H1 (cell line): ENCODE measurements around the gene CTBP2. TPM values are rescaled to one million over a fixed set of nuclear protein-coding genes. Genes with fewer than 3 reads are reported as not detected.

Experiments used
- CTCF ChIA-PET: fragments of 300-600 bp; sonication (Branson Sonifier 250); formaldehyde crosslinking; loops from one replicate; lab custom pipeline; 2021; ENCODE audit not compliant: partially characterized antibody; lab: Charles Lee
- POLR2A ChIA-PET: fragments of 300-600 bp; sonication (Branson Sonifier 250); formaldehyde crosslinking; loops from one replicate; lab custom pipeline; 2021; ENCODE audit warnings: inconsistent platforms; ENCODE audit not compliant: partially characterized antibody; lab: Charles Lee
- DNase-seq, 2 experiments: peaks; one replicate each; pipeline versions ENCODE4 v3.0.0 to v3.0.0-alpha.2; 2010 to 2022; ENCODE audit warnings: low spot score in 2 of 2, low read depth in 1 of 2, mixed read lengths in 1 of 2
- FAIRE-seq: peaks from 2 replicates; lab custom pipeline; 2011; peaks lifted over from hg19 to GRCh38; lab: Jason Lieb, UNC
- H2AFZ ChIP-seq: 2 replicates; pipeline ENCODE4 v1.8.1; 2012; ENCODE audit warnings: low read length, inconsistent platforms
- H2AK5ac ChIP-seq: 2 replicates; pipeline ENCODE4 v1.6.1; 2013; ENCODE audit warnings: low read depth, low read length
- H2BK120ac ChIP-seq: replicated peaks from 2 replicates; pipeline ENCODE3; 2013; ENCODE audit warnings: low read depth, low read length, inconsistent platforms
- H2BK12ac ChIP-seq: 2 replicates; pipeline ENCODE4 v1.6.1; 2013; ENCODE audit warnings: low read depth, low read length
- H2BK15ac ChIP-seq: 2 replicates; pipeline ENCODE4 v1.6.1; 2013; ENCODE audit warnings: low read length
- H2BK20ac ChIP-seq: 2 replicates; pipeline ENCODE4 v1.6.1; 2013; ENCODE audit warnings: low read length
- H2BK5ac ChIP-seq: 2 replicates; pipeline ENCODE4 v1.6.1; 2013; ENCODE audit warnings: low read depth, low read length
- H3K14ac ChIP-seq: 2 replicates; pipeline ENCODE4 v1.6.1; 2013; ENCODE audit warnings: inconsistent platforms; ENCODE audit not compliant: insufficient read length
- H3K18ac ChIP-seq: 2 replicates; pipeline ENCODE4 v1.6.1; 2013; ENCODE audit warnings: low read length; ENCODE audit errors: extremely low read depth
- H3K23ac ChIP-seq: 2 replicates; pipeline ENCODE4 v1.6.1; 2013; ENCODE audit warnings: inconsistent platforms; ENCODE audit not compliant: insufficient read length
- H3K23me2 ChIP-seq: 2 replicates; pipeline ENCODE4 v1.6.1; 2013; ENCODE audit warnings: low read depth, low read length
- H3K27ac ChIP-seq: 2 replicates; pipeline ENCODE4 v1.6.1; 2011; ENCODE audit warnings: low read depth, low read length, inconsistent platforms
- H3K27me3 ChIP-seq, 4 experiments: replicated peaks in 1 of 4; 1 replicate in 1 of 4; 2 replicates in 3 of 4; pipeline versions ENCODE4 v1.6.1 to v1.8.1; 2011 to 2013; ENCODE audit warnings: low read length in 3 of 4, mild to moderate bottlenecking in 3 of 4, inconsistent platforms in 2 of 4, mixed read lengths in 2 of 4, moderate library complexity in 1 of 4; ENCODE audit not compliant: control insufficient read depth in 3 of 4, insufficient read depth in 3 of 4; ENCODE audit errors: extremely low read depth in 1 of 4
- H3K36me3 ChIP-seq, 4 experiments: 2 replicates each; pipeline versions ENCODE4 v1.6.1 to v1.8.1; 2011 to 2013; ENCODE audit warnings: mild to moderate bottlenecking in 4 of 4, low read length in 3 of 4, moderate library complexity in 2 of 4, control low read depth in 1 of 4, inconsistent platforms in 1 of 4; ENCODE audit not compliant: insufficient read depth in 4 of 4, control insufficient read depth in 2 of 4
- H3K4ac ChIP-seq: replicated peaks from 2 replicates; pipeline ENCODE3; 2013; ENCODE audit warnings: low read length, low read depth, mixed read lengths, inconsistent platforms; ENCODE audit not compliant: insufficient read length
- H3K4me1 ChIP-seq, 4 experiments: replicated peaks in 1 of 4; 1 replicate in 1 of 4; 2 replicates in 3 of 4; pipeline versions ENCODE4 v1.6.1 to v1.8.1; 2011 to 2013; ENCODE audit warnings: low read length in 3 of 4, inconsistent platforms in 2 of 4, mixed read lengths in 1 of 4; ENCODE audit not compliant: insufficient read depth in 4 of 4, control insufficient read depth in 3 of 4
- H3K4me2 ChIP-seq, 2 experiments: 2 replicates each; pipeline versions ENCODE4 v1.6.1 to v1.8.1; 2011 to 2013; ENCODE audit warnings: low read depth in 2 of 2, low read length in 2 of 2, control low read depth in 1 of 2, inconsistent platforms in 1 of 2, mild to moderate bottlenecking in 1 of 2; ENCODE audit not compliant: insufficient read depth in 1 of 2
- H3K4me3 ChIP-seq, 4 experiments: fragments of 200-600, 300-600 bp in 1 of 4; sonication (generic), shearing (Covaris generic), sonication (Bioruptor Twin) in 1 of 4; 2 replicates each; pipeline versions ENCODE4 v1.5.1 to v1.8.1; 2011 to 2016; ENCODE audit warnings: low read length in 4 of 4, low read depth in 3 of 4, control low read depth in 2 of 4, inconsistent platforms in 2 of 4, mild to moderate bottlenecking in 2 of 4, mixed read lengths in 1 of 4, moderate library complexity in 1 of 4; ENCODE audit not compliant: insufficient read depth in 2 of 4; ENCODE audit errors: extremely low read depth in 1 of 4
- H3K56ac ChIP-seq: replicated peaks from 2 replicates; pipeline ENCODE3; 2013; ENCODE audit warnings: low read depth, mild to moderate bottlenecking, mixed read lengths, low read length, inconsistent platforms; ENCODE audit not compliant: insufficient read length
- H3K79me1 ChIP-seq: 2 replicates; pipeline ENCODE4 v1.6.1; 2013; ENCODE audit warnings: low read depth, low read length, control low read depth
- H3K79me2 ChIP-seq, 2 experiments: 2 replicates each; pipeline versions ENCODE4 v1.6.1 to v1.8.1; 2012 to 2013; ENCODE audit warnings: low read length in 2 of 2, mild to moderate bottlenecking in 2 of 2, inconsistent platforms in 1 of 2; ENCODE audit not compliant: insufficient read depth in 2 of 2, control insufficient read depth in 1 of 2
- H3K9ac ChIP-seq, 4 experiments: replicated peaks in 1 of 4; 1 replicate in 1 of 4; 2 replicates in 3 of 4; pipeline versions ENCODE4 v1.6.1 to v1.8.1; 2011 to 2013; ENCODE audit warnings: low read depth in 3 of 4, low read length in 3 of 4, control low read depth in 2 of 4, mild to moderate bottlenecking in 2 of 4, moderate library complexity in 2 of 4, inconsistent platforms in 1 of 4; ENCODE audit errors: extremely low read depth in 1 of 4
- H3K9me3 ChIP-seq, 2 experiments: 2 replicates each; pipeline versions ENCODE4 v1.6.1 to v1.8.1; 2012 to 2013; ENCODE audit warnings: mild to moderate bottlenecking in 2 of 2, moderate library complexity in 2 of 2, control low read depth in 1 of 2, inconsistent platforms in 1 of 2, low read depth in 1 of 2, low read length in 1 of 2, mixed read lengths in 1 of 2; ENCODE audit not compliant: insufficient read depth in 2 of 2
- H4K20me1 ChIP-seq, 2 experiments: replicated peaks in 1 of 2; 2 replicates each; pipeline versions ENCODE3 to v1.8.1; 2011 to 2013; ENCODE audit warnings: inconsistent platforms in 2 of 2, low read length in 2 of 2, mild to moderate bottlenecking in 1 of 2; ENCODE audit not compliant: insufficient read depth in 2 of 2, control insufficient read depth in 1 of 2
- H4K5ac ChIP-seq: 2 replicates; pipeline ENCODE4 v1.6.1; 2013; ENCODE audit warnings: low read length, low read depth, mixed read lengths, inconsistent platforms; ENCODE audit not compliant: insufficient read length
- H4K8ac ChIP-seq: 2 replicates; pipeline ENCODE4 v1.8.0; 2013; ENCODE audit warnings: mild to moderate bottlenecking, moderate library complexity, low read length, inconsistent platforms; ENCODE audit not compliant: insufficient read depth; ENCODE audit errors: extremely low read depth
- H4K91ac ChIP-seq: replicated peaks from 2 replicates; pipeline ENCODE3; 2013; ENCODE audit warnings: low read length, mixed read lengths, inconsistent platforms; ENCODE audit not compliant: insufficient read length
- POLR2AphosphoS5 ChIP-seq: IDR thresholded peaks from 2 replicates; pipeline ENCODE4 v1.6.1; 2011; ENCODE audit warnings: low read depth, low read length
- WGBS, 2 experiments: shearing (Covaris generic) in 1 of 2; methylation state at CpG; one replicate each; pipeline versions ENCODE4 v1.1.6 to v1.1.7; 2013 to 2015; ENCODE audit warnings: low lambda C conversion rate in 2 of 2, mixed read lengths in 2 of 2, inconsistent platforms in 1 of 2, low coverage in 1 of 2, missing lambda C conversion rate in 1 of 2; ENCODE audit not compliant: insufficient replicate concordance in 2 of 2, insufficient coverage in 1 of 2, insufficient read length in 1 of 2; ENCODE audit errors: extremely low coverage in 1 of 2, missing lambda C conversion rate in 1 of 2; 5-methylcytosine and 5-hydroxymethylcytosine counted together
- polyA plus RNA-seq, 7 experiments: library from polyadenylated mRNA; depleted of rRNA in 3 of 7; stranded (reverse) in 5 of 7; unstranded in 2 of 7; fragments of >200 nt in 5 of 7; fragments of 200-250 nt in 2 of 7; gene quantifications; 1 replicate in 5 of 7; 2 replicates in 1 of 7; 4 replicates in 1 of 7; pipeline versions ENCODE4 v1.2.1 to v1.2.3, GENCODE V29; 2011 to 2013; ENCODE audit warnings: missing spikeins in 2 of 7, mixed read lengths in 2 of 7
- total RNA-seq: library from RNA; stranded (reverse); fragmentation: NEBNext Ultra II Directional; extraction: Animal tissue kit (Norgen Biotek cat#: 25700); gene quantifications from 2 replicates; pipeline ENCODE4 v1.2.1, GENCODE V29; 2021
- TF ChIP-seq, protein P1 (sequence below): IDR thresholded peaks from 2 replicates; pipeline ENCODE4 v1.6.1; 2012; ENCODE audit warnings: inconsistent platforms

Gene CTBP2
- total and polyA plus RNA-seq, 2 of the 8 experiments (the other 6 are each of a cell fraction or from before 2014, with no cell fraction given): 208 to 221 TPM

DNA sequence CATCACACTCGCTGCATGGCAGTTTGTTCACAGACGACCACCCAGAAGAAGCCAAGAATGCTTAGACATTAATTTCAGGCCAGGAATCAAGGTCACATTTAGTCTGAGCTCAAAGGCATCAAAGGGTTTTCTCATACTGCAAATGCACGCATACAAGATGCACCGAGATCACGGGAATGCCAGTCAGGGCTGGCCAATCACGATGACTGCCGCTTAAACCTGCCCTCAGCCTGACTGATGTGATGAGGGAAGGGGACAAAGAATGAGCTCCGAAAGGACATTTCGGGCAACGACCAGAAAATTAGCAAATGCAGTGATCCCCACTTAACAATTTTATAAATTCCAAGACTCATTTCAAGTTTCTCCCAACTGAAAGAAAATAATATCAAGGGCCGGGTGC lies 20.2 kb downstream of the CTBP2 start:
- Histone ChIP-seq H4K5ac (no peak overlapping the region), H3K27me3 (no peaks in the 10 kb centered on the region; a peak in 1 of 7 replicates), H3K9me3 (no peaks in the 10 kb centered on the region), H2BK5ac (no peak overlapping the region), H3K36me3 (peaks cover 2 to 28% (median 4%) of the 10 kb centered on the region in 4 experiments; a peak in 5 of 8 replicates), H4K91ac (no peak overlapping the region), H4K20me1 (peaks cover 72 to 82% of the 10 kb centered on the region in 2 experiments), H3K79me1 (peaks cover 20% of the 10 kb centered on the region), H2BK15ac (no peak overlapping the region), H3K4me1 (peaks cover 28 to 64% (median 52%) of the 10 kb centered on the region in 4 experiments), H2BK12ac (no peak overlapping the region), H3K18ac (no peak overlapping the region), H3K4me3 (no peak overlapping the region), H2BK120ac (no peak overlapping the region), H3K79me2 (peaks cover 71 to 100% of the 10 kb centered on the region in 2 experiments), H2AK5ac (no peak overlapping the region), H3K9ac (no peak overlapping the region), H3K23me2 (no peaks in the 10 kb centered on the region), H3K4me2 (no peak overlapping the region)
- CTCF ChIA-PET: interaction anchor here (0.9 to 1.3 kb wide), 6 partner anchors 22 to 223 kb away, joined by 3 to 4 read pairs (median 3); no protein-coding TSS in a partner anchor
- 91% methylated on average over 11 of the region's 11 CpGs; no CpG with 5 or more reads in 1 of the 2 experiments for WGBS, 2 experiments
- no peak for FAIRE-seq
- TF ChIP-seq, protein P1, sequence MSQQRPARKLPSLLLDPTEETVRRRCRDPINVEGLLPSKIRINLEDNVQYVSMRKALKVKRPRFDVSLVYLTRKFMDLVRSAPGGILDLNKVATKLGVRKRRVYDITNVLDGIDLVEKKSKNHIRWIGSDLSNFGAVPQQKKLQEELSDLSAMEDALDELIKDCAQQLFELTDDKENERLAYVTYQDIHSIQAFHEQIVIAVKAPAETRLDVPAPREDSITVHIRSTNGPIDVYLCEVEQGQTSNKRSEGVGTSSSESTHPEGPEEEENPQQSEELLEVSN: peak; percentile 79
- no peak for TF ChIP-seq POLR2AphosphoS5
- TF ChIP-seq, all 59 proteins: peak for 1
- POLR2A ChIA-PET: interaction anchor here (1.3 to 3.7 kb wide), 6 partner anchors 9 to 23 kb away, joined by 3 to 22 read pairs (median 10); no protein-coding TSS in a partner anchor
- DNase-seq: no peak
- no peak overlapping the region for H2AFZ ChIP-seq
- no peak overlapping the region for H2BK20ac ChIP-seq
- no peak overlapping the region for H3K14ac ChIP-seq
- H3K56ac ChIP-seq: no peak overlapping the region
- no peak overlapping the region for H4K8ac ChIP-seq
- no peak overlapping the region for H3K23ac ChIP-seq
- H3K4ac ChIP-seq: no peak overlapping the region
- H3K27ac ChIP-seq: no peak overlapping the region
